Stimulated activated naive CD4-positive, alpha-beta T cell (primary cell): Measurements from ENCODE around the gene ZCCHC2.

ENCODE experiments used
- DNase-seq, 6 experiments: peaks; one replicate each; lab custom pipeline; 2025; lab: John Stamatoyannopoulos, UW

The ZCCHC2 gene

GRCh38 chr18:62609764-62610163 is 86.9 kb downstream of the ZCCHC2 start:
- no peak for DNase-seq

- DNase-seq: no peak
Observed at GRCh38 chr18:62610351-62610700, 87.5 kb downstream of the ZCCHC2 start.

GRCh38 chr18:62610701-62611411 is 88.0 kb downstream of the ZCCHC2 start:
- no peak for DNase-seq

GRCh38 chr18:62611453-62612288 is 88.8 kb downstream of the ZCCHC2 start:
- no peak for DNase-seq

GRCh38 chr18:62612289-62612645 is 89.4 kb downstream of the ZCCHC2 start:
- no peak for DNase-seq

- no peak for DNase-seq
Observed at GRCh38 chr18:62612776-62613175, 90.0 kb downstream of the ZCCHC2 start.

- no peak for DNase-seq
Observed at GRCh38 chr18:62614494-62614893, 91.7 kb downstream of the ZCCHC2 start.

- no peak for DNase-seq
Observed at GRCh38 chr18:62616331-62616805, 93.5 kb downstream of the ZCCHC2 start.

- DNase-seq: no peak
Observed at GRCh38 chr18:62617793-62618591, 95.2 kb downstream of the ZCCHC2 start.

GRCh38 chr18:62618735-62619134 is 95.9 kb downstream of the ZCCHC2 start:
- no peak for DNase-seq

GRCh38 chr18:62621546-62621945 is 98.7 kb downstream of the ZCCHC2 start:
- DNase-seq: no peak

- no peak for DNase-seq
Observed at GRCh38 chr18:62625019-62625418, 102.2 kb downstream of the ZCCHC2 start.
